Measurements from ENCODE around the gene LITAF. TPM values are rescaled to one million over a fixed set of nuclear protein-coding genes. Genes with fewer than 3 reads are reported as not detected.
A peak's percentile ranks its signal among the peaks of the same experiment; 100 is the strongest.

The LITAF gene
- total RNA-seq, 2 experiments from 2014 or later: 12.2 to 43.2 TPM

DNA sequence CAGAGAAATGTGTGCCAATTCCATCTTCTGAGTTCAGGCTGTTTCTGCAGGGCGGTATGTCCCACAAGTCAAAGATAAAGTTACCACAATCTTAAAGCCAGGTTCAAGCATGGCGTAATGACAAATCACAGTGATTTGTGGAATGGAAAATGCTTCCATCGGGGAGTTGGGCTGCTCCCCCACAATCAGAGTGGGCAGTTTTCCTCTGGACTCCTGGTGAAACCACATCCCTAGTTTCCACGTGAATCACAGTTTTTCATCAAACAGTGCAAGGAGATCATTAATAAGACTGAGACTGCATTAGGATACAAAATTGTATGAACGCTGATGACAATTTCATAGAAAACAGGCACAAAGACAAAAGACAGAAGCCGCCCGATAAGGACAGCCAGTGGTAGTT, 3.6 kb downstream of the LITAF start:
- no TSS peak for BruUV-seq (replicated peaks)

GRCh38 chr16:11582157-11582814, 4.4 kb downstream of the LITAF start:
- no peak for DNase-seq (ENCODE audit: low spot score)
- ChIA-PET POLR2A (interaction anchor here (0.5 to 2.2 kb wide), 8 partner anchors 10 to 142 kb away, joined by 3 to 12 read pairs (median 6); no protein-coding TSS in a partner anchor), CTCF (ENCODE audit: unreplicated experiment) (interaction anchor here (0.6 kb wide), 1 partner anchor 47 kb away, joined by 3 read pairs; no protein-coding TSS in a partner anchor)
- no peak overlapping the region for H2AFZ ChIP-seq (ENCODE audit: low read length)
- BruUV-seq (replicated peaks): TSS peak; percentile 27
- no peak overlapping the region for H3K4me3 ChIP-seq (ENCODE audit: low read depth, low read length, poor library complexity, severe bottlenecking)
- no peak overlapping the region for H3K27ac ChIP-seq (ENCODE audit: low read depth, low read length, poor library complexity, severe bottlenecking)
- no peaks in the 10 kb centered on the region for H4K20me1 ChIP-seq (ENCODE audit: insufficient read depth, low read length)
- H3K9me2 ChIP-seq (ENCODE audit: insufficient read depth, low read length): no peaks in the 10 kb centered on the region
- no peaks in the 10 kb centered on the region for H3K9me3 ChIP-seq (ENCODE audit: low read length)
- H3K4me2 ChIP-seq (ENCODE audit: low read length): peak overlapping the region; percentile 24
- TF ChIP-seq EZH2phosphoT487 (IDR thresholded peaks at IDR 0.05; ENCODE audit: borderline replicate concordance, low read depth, low read length) (no peak), CTCF (conservative IDR thresholded peaks at IDR 0.05; ENCODE audit: low read length) (no peak)
- H3K4me1 ChIP-seq (ENCODE audit: insufficient read depth, low read length, poor library complexity, severe bottlenecking): peaks cover 60% of the 10 kb centered on the region
- no peaks in the 10 kb centered on the region for H3K36me3 ChIP-seq (ENCODE audit: insufficient read depth, low read length)
- H3K79me2 ChIP-seq (ENCODE audit: insufficient read depth, low read depth, low read length): no peaks in the 10 kb centered on the region
- intact Hi-C loops (cut with micrococcal nuclease; ENCODE audit: unreplicated experiment): no loop called here

More for the DNA sequence above, 3.6 kb downstream of the LITAF start:
- CTCF ChIA-PET (ENCODE audit: unreplicated experiment): no interaction called here
- no peak overlapping the region for H3K4me3 ChIP-seq (ENCODE audit: low read depth, low read length, poor library complexity, severe bottlenecking)
- H3K9me2 ChIP-seq (ENCODE audit: insufficient read depth, low read length): no peaks in the 10 kb centered on the region
- no peaks in the 10 kb centered on the region for H3K9me3 ChIP-seq (ENCODE audit: low read length)
- no peak overlapping the region for H3K27ac ChIP-seq (ENCODE audit: low read depth, low read length, poor library complexity, severe bottlenecking)
- no peak for DNase-seq (ENCODE audit: low spot score)
- TF ChIP-seq EZH2phosphoT487 (IDR thresholded peaks at IDR 0.05; ENCODE audit: borderline replicate concordance, low read depth, low read length) (no peak), CTCF (conservative IDR thresholded peaks at IDR 0.05; ENCODE audit: low read length) (no peak)
- no peaks in the 10 kb centered on the region for H4K20me1 ChIP-seq (ENCODE audit: insufficient read depth, low read length)
- H3K36me3 ChIP-seq (ENCODE audit: insufficient read depth, low read length): no peaks in the 10 kb centered on the region
- POLR2A ChIA-PET: interaction anchor here (0.7 to 2.2 kb wide), 7 partner anchors 9 to 48 kb away, joined by 3 to 11 read pairs (median 6); no protein-coding TSS in a partner anchor
- H3K4me1 ChIP-seq (ENCODE audit: insufficient read depth, low read length, poor library complexity, severe bottlenecking): peaks cover 66% of the 10 kb centered on the region
- no peak overlapping the region for H2AFZ ChIP-seq (ENCODE audit: low read length)
- no peaks in the 10 kb centered on the region for H3K79me2 ChIP-seq (ENCODE audit: insufficient read depth, low read depth, low read length)
- intact Hi-C loops (cut with micrococcal nuclease; ENCODE audit: unreplicated experiment): no loop called here
- H3K4me2 ChIP-seq (ENCODE audit: low read length): 0 out of 2 replicates have a peak overlapping the region, but pooled peaks have one; percentile 24

DNA sequence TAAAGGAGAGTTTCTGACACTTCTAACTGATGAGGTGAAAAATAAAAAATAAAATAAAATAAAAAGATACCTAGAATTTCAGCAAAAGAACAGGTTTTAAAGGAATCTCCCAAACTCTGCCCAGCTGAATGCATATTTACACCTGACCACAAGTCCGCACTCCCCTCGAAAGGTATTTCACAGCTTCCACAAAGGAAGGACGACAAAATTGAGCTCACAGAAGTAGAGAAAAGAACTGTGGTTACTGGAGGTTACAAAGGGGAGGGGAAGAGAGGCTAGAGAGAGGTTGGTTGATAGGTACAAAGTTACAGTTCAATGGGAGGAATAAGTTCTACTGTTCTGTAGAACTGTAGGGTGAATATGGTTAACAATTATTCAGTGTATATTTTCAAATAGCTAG, 5.0 kb downstream of the LITAF start:
- Histone ChIP-seq H3K4me3 (ENCODE audit: low read depth, low read length, poor library complexity, severe bottlenecking) (no peak overlapping the region), H3K36me3 (ENCODE audit: insufficient read depth, low read length) (no peaks in the 10 kb centered on the region), H3K9me2 (ENCODE audit: insufficient read depth, low read length) (no peaks in the 10 kb centered on the region), H3K4me2 (ENCODE audit: low read length) (peak overlapping the region; percentile 24), H3K4me1 (ENCODE audit: insufficient read depth, low read length, poor library complexity, severe bottlenecking) (peaks cover 62% of the 10 kb centered on the region), H2AFZ (ENCODE audit: low read length) (no peak overlapping the region), H4K20me1 (ENCODE audit: insufficient read depth, low read length) (no peaks in the 10 kb centered on the region), H3K79me2 (ENCODE audit: insufficient read depth, low read depth, low read length) (no peaks in the 10 kb centered on the region), H3K27ac (ENCODE audit: low read depth, low read length, poor library complexity, severe bottlenecking) (no peak overlapping the region), H3K9me3 (ENCODE audit: low read length) (no peaks in the 10 kb centered on the region)
- no peak for TF ChIP-seq CTCF (conservative IDR thresholded peaks at IDR 0.05; ENCODE audit: low read length)
- no peak for TF ChIP-seq EZH2phosphoT487 (IDR thresholded peaks at IDR 0.05; ENCODE audit: borderline replicate concordance, low read depth, low read length)
- BruUV-seq (replicated peaks): no TSS peak
- intact Hi-C loops (cut with micrococcal nuclease; ENCODE audit: unreplicated experiment): no loop called here
- no peak for DNase-seq (ENCODE audit: low spot score)
- ChIA-PET POLR2A (interaction anchor here (0.6 to 2.0 kb wide), 3 partner anchors 9 to 61 kb away, joined by 4 to 12 read pairs (median 8); no protein-coding TSS in a partner anchor), CTCF (ENCODE audit: unreplicated experiment) (no interaction called here)
